GM18868 (cell line): ENCODE results near the gene RGL3.
"Not testable (repeated sequence)": the region's sequence is repeated elsewhere in the genome, so short reads cannot be mapped to it uniquely, and the experiment has no call there.

Experiments used
- ATAC-seq: cut with Tn5 transposase; IDR thresholded peaks from one replicate; pipeline ENCODE4 v1.9.1; 2021; ENCODE audit warnings: mild to moderate bottlenecking, moderate library complexity; ENCODE audit not compliant: unreplicated experiment

Gene RGL3

DNA sequence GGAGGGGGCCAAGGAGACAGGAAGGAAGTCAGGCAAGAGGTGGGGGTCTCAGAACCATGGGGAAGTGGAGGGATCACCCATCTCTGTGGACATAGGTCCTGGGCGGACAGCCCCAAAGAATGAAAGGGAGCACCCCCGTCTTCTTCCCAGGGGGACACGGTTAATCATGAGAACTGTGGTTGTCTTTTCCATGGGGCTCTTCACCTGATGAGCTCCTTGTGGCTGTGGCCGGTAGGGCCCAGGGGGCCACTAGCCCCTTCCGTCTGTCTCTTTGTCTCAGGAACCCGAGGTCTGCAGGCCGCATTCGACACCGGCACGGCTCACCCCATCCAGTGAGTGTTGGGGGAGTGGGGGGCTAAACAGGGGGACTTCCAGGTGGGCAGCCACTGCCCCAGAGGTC, 55.2 kb downstream of the RGL3 start:
- no peak for ATAC-seq

DNA sequence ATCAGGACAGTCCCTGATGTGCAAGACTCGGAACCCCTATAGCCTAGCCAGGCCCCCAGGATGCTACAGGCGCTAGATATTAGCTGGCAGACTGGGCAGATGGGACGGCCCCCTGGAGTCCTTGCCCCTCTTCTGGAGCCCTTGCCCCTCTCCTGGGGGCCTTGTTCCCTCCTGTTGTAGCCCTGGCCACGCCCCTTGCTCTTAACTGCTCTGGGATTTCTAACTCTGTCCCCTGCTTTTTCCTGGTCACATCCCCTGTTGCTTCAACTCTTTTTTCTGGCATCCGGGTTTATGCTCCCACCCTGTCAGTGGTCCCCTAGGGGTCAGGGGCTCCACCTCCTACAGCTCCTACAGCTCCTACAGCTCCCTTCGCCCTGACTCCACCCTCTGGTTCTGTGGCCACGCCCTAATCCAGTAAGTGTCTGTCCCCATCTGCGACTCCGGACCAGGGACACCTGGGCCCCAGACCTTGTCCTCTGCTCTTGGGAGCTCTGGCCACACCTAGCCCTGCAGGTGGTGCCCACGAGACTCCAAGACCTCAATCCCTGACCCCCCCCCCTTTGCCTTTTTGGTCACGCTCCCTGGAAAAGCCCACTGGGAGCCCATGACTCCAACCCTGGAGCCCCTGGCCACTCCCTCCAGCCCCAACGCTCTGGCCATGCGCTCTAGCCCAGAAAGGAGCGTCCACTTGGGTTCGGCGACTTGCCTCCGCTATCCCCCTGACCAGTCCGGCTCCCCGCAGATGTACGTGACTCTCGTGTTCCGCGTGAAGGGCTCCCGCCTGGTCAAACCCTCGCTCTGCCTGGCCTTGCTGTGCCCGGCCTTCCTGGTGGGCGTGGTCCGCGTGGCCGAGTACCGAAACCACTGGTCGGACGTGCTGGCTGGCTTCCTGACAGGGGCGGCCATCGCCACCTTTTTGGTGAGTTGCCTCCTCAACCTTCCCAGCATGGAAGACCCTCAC, 57.1 kb downstream of the RGL3 start:
- ATAC-seq = no peak

DNA sequence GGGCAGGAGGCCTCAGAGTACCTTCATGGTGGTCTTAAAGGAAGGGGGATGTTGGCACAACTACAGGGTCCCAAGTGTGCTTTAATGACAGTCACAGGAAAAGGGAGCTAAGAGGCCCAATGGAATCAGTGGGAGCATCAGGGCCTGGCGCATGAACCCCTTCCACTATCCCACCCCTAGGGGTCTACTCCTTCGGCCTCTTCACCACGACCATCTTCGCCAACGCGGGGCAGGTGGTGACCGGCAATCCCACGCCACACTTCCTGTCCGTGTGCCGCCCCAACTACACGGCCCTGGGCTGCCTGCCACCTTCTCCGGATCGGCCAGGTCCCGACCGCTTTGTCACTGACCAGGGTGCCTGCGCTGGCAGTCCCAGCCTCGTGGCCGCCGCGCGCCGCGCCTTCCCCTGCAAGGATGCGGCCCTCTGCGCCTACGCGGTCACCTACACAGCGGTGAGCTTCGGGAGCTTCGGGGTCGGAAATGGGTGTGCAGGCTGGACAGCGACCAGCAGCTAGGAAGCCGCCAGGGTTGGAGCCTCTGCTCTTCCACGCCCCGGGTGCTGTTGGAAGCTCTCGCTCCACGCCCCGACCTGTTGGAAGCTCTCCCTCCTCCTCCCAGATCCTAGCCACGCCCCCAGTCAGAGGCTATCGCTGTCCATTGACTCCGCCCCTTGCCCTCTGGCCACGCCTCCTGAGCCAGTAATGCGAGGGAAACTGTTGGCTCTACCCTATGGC, 57.9 kb downstream of the RGL3 start:
- ATAC-seq = no peak

DNA sequence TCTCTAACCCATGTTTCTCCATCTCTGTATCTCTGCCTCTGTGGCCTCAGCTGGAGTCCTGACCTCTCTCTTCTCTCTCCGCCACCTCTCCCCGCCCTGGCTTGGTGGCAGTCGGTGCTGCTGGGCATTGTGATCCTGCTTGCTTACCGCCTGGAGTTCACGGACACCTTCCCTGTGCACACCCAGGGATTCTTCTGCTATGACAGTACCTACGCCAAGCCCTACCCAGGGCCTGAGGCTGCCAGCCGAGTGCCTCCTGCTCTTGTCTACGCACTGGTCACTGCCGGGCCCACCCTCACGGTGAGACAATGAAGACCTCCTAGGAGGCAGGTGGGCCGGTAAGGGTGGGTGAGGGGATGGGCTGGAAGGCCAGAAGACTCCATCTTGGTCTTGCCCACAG, 59.7 kb downstream of the RGL3 start:
- ATAC-seq = no peak

DNA sequence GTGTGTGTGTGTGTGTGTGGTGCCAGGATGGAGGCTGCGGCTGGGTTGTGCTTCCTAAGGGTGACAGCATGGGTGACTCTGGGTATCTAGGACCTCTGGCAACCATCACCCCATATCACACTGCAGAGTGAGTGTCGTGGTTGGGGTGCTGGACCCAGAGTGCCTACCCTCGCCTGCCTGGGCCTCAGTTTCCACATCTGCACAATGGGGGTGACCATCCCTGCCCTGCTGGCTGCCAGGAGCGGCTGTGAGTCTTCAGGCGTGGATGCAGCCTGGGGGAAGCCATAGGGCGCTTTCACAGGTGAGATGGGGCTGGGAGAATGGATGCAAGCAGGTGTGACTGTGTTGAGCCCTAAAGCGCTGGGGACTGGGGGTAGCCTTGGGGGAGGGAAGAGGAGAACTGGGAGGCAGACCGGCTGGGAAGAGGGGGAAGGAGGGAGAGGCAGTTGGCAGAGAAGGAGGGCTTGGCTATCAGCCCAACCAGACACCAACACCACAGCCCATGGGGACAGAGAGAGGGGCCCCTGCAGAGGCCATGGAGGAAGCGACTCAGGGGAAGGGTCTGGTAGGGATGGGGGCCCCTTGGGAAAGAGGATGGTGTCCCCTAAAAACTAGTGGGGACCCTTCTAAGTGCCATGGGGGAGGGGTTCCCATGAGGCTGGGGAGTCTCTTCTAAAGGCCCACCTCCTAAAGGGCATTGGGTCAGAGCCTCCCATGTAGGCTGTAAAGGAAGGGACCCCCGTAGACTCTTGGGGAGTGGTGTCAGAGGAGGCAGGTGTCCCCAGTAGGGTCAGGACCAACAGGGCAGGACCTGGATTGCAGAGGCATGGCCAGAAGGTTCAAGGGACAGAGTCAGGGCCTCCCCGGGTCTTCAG, 62.2 kb downstream of the RGL3 start:
- no peak for ATAC-seq

DNA sequence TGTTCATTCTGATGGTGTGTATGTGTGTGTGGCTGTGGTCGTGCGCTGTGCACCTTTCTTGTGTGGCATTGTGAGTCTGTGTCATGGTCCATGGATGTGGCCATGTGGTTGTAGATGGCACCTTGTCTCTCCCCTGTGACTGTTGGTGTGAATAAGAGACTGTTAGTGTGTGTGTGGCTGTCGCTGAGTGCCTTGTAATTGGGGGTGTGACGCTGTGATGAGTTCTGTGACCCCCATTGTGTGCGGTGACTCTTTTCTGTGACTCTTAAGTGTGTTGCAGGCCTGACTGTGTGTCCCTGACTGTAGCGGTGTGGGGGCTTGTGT, 63.1 kb downstream of the RGL3 start:
- no peak for ATAC-seq

DNA sequence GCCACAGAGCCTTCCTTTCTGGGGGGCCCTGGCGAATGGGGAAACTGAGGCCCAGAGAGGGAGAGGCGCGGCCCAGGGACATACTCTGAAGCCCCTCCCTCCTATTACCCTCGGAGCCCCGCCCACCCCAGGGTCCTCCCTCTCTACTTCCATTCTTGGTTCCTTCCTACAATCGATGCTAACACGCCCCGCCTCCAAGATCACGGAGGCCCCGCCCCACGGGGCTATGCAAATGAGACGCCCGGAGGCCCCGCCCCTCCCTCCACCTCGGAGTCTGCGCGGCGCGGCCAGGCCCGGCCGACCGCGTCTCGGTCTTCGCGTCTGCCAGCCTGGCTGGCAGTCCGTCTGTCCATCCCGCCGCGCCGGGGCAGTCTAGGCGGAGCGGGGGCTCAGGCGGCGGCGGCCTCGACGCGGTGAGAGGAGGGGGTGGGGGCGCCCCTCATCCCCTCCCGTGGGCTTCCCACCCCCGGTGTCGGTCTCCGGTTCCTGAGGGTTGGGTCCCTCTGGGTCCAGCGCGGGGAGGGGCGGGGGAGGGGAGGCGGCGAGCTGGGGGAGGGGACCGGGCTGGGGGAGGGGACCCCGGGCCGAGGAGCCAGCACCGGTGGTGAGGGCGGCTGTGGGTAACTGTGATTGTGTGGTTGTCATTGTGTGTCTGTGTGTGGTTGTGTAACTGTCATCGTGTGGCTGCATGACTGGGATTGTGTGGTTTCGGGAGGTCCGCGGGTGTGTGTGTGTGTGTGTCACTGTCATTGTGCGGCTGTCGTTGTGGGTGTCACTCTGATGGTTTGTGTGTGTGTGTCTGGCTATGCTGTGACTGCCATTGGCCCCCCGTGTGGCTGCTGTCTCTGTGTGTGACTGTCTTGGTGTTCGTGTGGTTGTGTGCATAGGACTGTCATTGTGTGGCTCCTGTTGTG, 63.7 kb downstream of the RGL3 start, which contains the start of gene PLPPR2:
TSS of gene PLPPR2 (plus strand) at position 273 of the 914 bp plus-strand sequence. CDS start 2,242 bp downstream, outside the sequence.
- no peak for ATAC-seq

DNA sequence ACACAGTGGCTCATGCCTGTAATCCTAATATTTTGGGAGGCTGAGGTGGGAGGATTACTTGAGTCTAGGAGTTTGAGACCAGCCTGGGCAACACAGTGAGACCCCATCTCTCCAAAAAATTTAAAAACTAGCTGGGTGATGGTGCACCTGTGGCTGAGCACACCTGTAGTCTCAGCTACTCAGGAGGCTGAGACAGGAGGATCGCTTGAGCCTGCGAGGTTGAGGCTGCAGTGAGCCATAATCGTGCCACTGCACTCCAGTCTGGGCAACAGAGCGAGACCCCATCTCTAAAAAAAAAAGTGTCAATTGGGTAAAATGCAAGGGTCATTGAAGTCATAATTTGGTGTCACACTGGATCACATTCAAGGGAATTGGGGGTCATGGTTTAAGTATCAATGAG, 65.0 kb downstream of the RGL3 start:
- ATAC-seq = not testable (repeated sequence)

DNA sequence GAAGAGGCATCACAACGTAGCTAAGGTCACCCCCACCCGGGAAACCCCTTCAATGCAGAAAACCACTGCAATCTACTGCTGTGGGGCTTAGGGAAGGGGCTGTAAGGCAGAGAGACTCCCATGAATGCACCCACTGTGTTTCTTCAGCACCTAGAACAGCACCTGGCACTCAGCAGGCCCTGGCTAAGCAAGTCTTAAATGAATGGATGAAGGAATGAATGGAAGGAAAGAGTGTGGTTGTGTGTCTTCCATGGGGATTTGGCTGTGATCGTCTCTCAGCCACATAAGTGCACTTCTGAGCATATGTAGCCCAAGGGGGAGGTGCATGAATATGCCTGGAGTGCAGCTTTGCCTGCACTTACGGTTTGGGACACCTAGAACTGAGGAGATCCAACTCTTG, 69.9 kb downstream of the RGL3 start:
- no peak for ATAC-seq

DNA sequence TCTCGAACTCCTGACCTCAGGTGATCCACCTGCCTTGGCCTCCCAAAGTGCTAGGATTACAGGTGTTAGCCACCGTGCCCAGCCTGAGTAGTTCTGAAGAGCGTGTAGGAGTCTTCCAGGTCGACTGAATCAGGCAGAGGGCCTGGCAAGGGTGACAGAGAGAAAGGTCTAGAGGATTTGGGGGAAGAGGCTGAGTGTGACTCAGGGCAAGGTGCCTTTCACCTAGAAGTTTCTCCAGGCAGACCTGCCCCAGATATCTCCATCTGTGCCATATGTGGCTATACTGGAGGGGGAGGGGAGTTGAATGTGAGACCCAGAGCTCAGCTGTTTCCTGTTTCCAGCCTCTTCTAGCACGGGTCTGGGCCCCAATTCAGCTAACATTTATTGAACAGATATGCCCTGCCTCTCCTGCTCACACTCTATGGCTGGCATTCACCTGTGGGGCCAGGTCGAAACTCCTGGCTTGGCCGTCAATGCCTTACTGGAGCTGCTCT, 71.5 kb downstream of the RGL3 start:
- ATAC-seq = no peak

DNA sequence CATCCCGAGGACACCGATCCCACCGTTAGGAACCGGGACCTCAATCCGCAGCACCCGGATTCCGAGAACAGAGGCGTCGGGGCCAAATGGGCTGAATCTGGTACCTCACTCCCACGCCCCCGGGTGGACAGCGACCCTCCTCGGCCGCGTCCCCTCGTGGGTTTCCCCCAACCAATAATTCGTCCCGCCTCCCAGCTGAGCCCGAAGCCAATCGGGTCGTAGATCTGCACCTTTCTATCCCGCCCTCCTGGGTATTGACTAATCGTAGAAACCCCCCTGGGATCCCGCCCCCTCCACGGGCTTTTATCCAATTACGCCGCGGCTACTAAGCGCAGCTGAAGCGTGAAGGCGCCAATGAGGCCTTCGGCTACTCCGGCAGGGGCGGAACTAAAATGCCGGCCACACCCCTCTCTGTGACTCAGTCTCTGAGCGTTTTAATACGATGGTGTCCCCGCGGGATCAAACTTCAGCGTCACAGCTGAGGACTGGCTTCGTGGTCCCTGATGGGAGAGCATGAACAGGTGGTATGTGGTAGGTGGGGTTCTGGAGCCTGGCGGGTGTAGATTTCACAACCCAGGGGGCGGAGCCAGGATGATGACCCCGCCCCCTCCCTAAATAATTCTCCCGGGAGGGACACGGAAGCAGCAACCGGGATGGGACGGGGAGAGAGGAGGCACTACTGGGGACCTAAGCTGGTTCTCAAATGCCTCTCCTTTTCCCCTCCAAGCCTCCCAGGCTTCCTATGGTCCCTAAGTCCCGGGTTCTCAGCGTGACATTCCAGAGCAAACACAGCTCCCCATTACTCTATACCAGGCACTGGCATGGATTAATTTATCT, 72.8 kb downstream of the RGL3 start, which contains the start of the genes CCDC159 and TMEM205:
TSS of gene CCDC159 (plus strand) at position 416 of the 837 bp plus-strand sequence. CDS start at position 504, 88 bp downstream.
TSS of gene TMEM205 (minus strand) at position 165 of the 837 bp plus-strand sequence. CDS start 649 bp downstream, outside the sequence.
- peak; percentile 87 for ATAC-seq

DNA sequence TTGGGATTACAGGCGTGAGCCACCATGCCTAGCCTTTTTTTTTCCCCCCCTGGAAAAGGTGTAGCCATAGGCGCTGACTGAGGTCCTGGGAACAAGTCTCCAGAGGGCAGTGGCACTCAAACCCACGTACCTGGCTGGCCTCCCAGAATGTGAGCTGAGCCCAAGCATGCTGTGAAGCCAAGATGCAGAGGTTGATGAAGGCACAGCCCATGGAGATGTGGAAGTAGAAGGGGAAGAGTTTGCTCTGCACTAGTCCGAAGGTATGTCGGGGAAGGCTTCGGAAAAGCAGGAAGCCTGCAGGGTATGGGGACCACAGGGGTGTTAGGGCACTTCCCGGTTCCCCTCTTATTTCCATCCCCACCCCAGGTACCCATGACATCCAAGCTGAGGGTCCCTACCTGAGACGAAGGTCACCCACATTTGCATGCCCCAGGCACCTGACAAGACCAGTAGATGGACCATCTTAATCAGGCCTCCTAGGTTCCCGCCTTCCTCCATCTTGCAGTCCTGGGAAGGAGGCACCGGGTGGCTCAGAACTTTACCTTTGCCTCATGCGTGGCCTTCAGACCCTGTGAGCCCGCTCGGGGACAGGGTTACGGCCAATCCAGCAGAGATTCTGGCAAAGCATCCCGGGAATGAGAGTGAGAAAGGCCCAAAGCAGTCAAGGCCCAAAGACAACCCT, 73.9 kb downstream of the RGL3 start:
- ATAC-seq = no peak
